ENCODE results near the gene PGM2L1.
"Not testable (repeated sequence)": the region's sequence is repeated elsewhere in the genome, so short reads cannot be mapped to it uniquely, and the experiment has no call there.

The PGM2L1 gene

DNA sequence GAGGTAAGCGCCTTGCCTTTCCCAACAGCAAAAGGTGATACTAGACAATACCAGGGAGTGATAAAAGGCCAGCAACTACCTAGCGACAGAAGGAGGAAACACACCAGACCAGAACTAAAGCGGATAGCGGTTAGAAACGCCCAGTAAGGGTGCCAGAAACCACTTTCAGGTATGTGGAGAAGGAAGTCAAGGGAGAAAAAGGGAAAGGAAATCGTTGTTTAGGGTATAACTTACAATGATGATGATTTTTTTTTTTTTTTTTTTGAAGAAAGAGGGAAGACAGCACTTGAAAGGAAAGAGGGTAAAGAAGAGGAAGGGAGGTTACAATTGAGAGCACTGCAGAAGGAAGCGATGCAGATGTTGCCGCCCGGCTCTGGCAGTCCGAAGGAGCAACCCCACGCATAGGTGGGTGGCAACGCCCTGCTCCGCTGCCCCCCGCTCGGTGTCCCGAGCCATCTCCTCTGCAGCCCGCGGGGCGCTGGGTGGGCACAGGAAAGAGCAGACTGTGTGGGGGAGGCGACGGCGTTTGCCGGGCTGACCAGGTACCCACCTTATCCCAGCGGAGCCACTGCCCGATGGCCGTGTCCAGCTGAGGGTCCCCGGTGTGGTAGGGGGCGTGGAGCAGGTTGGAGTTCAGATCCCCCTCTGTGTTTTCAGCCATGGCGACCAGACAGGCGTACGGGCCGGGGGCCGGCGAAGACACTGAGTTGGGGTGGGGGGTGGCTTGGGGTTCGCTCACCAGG lies 561 bp downstream of the PGM2L1 start:
- DNase-seq, result peak; percentile 29

- no peak for DNase-seq
Measured at GRCh38 chr11:74392256-74392655, 6.0 kb downstream of the PGM2L1 start.

DNA sequence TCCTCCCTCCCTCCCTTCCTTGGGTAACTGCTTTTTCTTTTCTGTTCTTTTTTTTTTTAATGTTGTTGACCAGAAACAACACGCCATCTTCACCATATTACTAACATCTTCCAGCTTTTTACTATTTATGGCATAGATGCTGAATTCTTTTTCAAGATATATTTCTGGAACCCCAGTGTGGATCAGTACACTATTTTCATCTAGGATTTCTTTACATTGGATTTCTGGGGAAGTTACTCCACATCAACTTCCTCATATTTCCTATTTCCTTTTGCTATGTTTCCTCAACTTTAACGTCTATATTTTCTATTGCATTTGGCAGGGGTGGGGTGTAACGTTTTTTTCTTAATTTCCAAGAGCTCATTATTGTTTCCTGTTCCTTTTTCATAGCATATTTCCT lies 7.0 kb downstream of the PGM2L1 start:
- no peak for DNase-seq

DNA sequence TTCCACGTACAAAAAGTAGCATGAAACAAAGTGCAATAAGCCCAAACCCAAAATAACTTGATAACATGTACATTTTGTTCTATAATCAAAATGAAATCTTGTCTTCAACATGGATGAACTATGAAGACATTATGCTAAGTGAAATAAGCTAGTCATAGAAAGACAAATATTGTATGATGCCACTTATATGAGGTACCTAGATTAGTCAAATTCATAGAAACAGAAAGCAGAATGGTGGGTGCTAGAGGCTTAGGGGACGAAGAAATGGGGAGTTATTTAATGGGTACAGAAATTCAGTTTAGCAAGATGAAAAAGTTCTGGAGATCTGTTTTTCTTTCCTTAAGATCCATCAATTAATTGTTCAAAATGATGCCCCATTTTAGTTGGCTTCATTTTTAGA lies 7.5 kb downstream of the PGM2L1 start:
- DNase-seq, result no peak

- no peak for DNase-seq
Measured at GRCh38 chr11:74388678-74389327, 9.4 kb downstream of the PGM2L1 start.

GRCh38 chr11:74384641-74385040 lies 13.6 kb downstream of the PGM2L1 start:
- no peak for DNase-seq

DNA sequence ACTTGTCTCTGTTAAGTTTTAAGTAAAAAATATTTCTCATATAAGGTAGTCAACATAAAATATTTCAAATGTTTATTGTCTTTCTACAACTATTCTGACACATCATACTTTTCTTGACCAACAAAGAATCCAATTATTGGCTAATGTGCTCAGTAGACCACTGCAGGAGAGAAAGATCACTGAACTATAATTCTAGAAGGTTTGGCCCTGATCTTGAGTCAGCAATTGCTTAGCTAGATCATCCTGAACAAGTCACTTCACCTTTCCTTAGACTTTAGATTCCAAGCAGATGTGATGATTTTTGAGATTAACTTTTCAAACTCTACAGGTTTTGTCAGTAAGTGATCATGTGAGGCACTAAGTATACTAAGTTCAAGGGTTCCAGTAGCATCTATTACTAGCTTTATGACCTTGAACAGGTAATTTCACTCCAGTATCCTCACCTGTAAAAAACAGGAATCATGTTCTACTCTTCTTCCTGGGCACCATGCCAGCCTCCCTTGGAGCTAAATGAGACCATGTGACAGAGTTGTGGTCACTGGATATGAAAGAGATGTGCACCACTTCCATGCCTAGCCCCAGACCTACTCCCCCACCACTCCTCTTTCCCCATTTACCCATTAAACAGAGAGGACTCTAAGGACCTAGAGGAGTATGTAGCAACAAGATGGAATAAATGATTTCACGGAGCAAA lies 17.3 kb downstream of the PGM2L1 start:
- DNase-seq, result no peak

DNA sequence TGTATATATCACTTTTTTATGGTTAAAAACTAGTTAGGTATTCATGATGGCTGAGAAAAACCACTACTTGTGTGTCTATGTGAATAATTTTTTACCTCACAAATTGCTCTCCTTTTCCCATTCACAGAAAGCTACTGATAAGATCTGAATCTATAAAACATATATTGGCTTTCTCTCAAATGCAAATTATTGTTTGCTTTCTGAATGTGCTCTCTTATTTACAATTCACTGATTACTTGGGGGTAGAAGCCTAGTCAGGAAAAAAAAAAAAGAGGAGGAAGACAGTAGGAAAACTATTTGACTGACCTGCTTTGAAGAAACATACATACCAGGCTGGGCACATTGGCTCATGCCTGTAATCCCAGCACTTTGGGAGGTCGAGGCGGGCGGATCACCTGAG lies 20.5 kb downstream of the PGM2L1 start:
- DNase-seq, result no peak

DNA sequence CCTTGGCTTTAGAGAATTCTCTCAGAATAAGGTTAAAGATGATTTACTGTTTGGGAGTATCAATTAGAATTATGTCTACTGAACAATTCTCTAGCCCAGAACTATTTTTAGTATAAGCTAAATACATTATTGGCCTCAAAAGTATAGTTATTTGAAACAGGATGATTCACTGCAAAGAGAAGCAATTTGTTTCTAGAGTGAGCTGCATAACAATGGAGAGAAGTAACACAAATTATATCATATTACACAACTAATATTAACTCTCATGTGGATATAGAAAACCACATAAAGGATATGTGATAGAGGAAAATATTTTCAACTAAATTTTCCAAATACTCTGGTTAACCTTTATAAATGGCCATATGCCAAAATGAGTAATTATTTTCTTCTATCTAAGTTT lies 24.9 kb downstream of the PGM2L1 start:
- DNase-seq, result no peak

DNA sequence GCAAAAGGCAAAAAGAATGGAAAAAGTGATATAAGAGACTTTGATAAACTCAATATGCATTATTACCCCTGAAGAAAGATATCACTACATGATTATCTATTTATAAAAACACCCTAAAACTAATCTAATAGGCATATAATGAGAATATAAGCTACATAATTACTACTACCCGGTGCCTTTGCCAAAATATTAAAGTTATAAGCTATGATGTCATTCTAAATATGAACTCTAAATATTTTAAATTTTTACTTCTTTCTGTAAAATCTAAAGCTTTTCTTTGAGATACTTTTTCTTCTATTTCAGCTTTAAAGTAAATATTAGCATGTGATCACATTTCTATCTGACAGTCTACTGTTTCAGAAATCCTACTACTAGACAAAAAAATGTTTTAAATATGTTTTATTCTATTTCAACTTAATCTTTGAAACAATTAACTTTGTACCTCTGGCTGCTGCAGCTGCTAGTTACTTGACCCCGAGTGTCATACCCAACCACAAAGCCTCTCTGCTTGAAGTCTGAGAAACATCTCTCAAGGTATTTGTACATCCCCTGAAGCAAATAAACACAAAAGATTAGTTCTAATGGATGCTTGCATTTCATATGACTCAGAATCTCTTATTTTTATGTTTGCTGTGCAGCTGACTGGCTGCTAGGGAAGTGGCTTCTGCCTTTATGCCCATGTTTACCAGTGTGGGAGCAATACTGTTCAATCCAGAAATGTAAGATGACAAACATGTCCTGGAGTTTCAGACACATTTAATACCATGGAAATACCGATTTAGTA lies 26.8 kb downstream of the PGM2L1 start:
- no peak for DNase-seq

DNA sequence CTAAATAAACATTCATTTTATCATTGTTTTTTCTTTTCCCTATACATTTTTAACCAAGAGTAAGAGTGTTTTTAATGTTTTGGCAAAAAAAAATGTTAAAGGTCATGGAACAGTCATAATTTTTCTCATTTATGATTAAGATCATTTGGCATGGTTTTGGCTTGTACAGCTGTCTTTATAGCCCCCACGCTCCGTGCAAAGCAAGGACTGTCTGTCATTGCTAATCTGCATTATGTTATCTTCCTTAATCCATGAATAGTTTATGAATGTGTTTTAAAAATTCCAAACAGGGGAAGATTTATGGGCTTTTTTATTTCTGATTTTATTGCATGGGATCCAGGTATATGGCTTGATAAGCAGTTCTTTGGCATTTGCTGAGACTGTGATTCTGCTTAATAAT lies 28.1 kb downstream of the PGM2L1 start:
- DNase-seq, result no peak

GRCh38 chr11:74367881-74368280 lies 30.4 kb downstream of the PGM2L1 start:
- DNase-seq, result no peak

DNA sequence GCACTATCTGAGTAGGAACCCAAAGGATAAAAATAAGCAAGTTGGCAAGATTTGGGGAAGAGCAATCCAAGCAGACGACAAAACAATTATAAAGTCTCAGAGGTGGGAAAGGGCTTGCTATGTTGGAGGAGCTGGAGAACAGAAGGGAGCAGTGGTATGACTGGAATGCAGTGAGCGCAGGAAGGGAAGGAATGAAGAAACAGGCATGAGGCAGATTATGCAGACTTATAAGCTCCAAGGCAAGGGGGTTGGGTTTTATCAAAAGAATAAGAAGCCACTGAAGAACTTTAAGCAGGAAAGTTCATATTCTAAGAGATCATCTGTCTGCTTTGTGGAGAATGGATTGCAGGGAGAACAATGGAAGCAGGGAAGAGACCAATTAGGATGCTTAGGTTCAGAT lies 31.7 kb downstream of the PGM2L1 start:
- DNase-seq, result no peak

- not testable (repeated sequence) for DNase-seq
Measured at GRCh38 chr11:74365805-74366204, 32.4 kb downstream of the PGM2L1 start.

- no peak for DNase-seq
Measured at GRCh38 chr11:74357449-74357848, 40.8 kb downstream of the PGM2L1 start.

DNA sequence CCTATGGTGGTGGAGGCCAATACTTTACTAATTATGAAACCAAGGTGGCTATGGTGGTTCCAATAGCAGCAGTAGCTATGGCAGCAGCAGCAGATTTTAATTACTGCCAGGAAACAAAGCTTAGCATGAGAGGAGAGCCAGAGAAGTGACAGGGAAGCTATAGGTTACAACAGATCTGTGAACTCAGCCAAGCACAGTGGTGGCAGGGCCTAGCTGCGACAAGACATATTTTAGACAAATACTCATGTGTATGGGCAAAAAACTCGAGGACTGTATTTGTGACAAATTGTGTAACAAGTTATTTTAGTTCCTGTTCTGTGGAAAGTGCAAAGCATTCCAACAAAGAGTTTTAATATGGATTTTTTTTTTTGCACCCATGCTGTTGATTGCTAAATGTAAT lies 42.6 kb downstream of the PGM2L1 start:
- DNase-seq, result no peak

GRCh38 chr11:74354036-74354435 lies 44.2 kb downstream of the PGM2L1 start:
- no peak for DNase-seq

DNA sequence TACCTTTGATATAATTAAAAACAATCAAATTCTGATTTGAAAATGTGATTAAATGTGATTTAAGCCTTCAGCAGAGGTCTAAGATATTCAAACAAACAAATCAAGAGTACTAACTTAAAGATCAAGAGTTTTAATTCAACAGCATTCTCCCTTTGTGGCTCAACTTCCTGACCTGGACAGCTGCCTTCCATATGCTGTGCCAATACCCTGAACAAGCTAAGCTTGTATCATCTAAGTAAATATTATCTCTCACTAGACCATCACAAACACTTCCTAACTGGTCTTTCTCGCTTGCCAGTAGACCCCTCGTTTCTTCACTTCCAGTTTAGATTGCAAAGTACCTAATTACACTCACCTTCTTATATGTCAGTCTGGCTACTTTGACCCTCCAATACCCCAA lies 50.9 kb downstream of the PGM2L1 start:
- DNase-seq, result no peak

GRCh38 chr11:74345420-74345819 lies 52.8 kb downstream of the PGM2L1 start:
- no peak for DNase-seq

- no peak for DNase-seq
Measured at GRCh38 chr11:74341921-74342320, 56.3 kb downstream of the PGM2L1 start.

GRCh38 chr11:74339619-74340018 lies 58.6 kb downstream of the PGM2L1 start:
- DNase-seq, result no peak

GRCh38 chr11:74338963-74339362 lies 59.3 kb downstream of the PGM2L1 start:
- DNase-seq, result no peak

- no peak for DNase-seq
Measured at GRCh38 chr11:74333193-74333592, 65.0 kb downstream of the PGM2L1 start.

Data from GF-D8 (cell line).